AG09309 (cell line): ENCODE data around the gene APOBEC3F.
"Not testable (repeated sequence)": the region's sequence is repeated elsewhere in the genome, so short reads cannot be mapped to it uniquely, and the experiment has no call there.

ENCODE experiments used
- DNase-seq: peaks from one replicate; pipeline ENCODE4 v3.0.0-alpha.2; 2010; ENCODE audit warnings: low read depth
- H3K4me3 ChIP-seq: 2 replicates; pipeline ENCODE4 v1.5.1; 2011; ENCODE audit warnings: mild to moderate bottlenecking, low read depth, low read length, moderate library complexity; ENCODE audit not compliant: control insufficient read depth
- TF ChIP-seq, protein P1 (sequence below): IDR thresholded peaks from 2 replicates; pipeline ENCODE4 v1.5.1; 2011; ENCODE audit warnings: mild to moderate bottlenecking, low read depth, low read length, inconsistent platforms; ENCODE audit not compliant: insufficient read depth, control insufficient read depth; ENCODE audit errors: missing control alignments

Gene APOBEC3F

DNA sequence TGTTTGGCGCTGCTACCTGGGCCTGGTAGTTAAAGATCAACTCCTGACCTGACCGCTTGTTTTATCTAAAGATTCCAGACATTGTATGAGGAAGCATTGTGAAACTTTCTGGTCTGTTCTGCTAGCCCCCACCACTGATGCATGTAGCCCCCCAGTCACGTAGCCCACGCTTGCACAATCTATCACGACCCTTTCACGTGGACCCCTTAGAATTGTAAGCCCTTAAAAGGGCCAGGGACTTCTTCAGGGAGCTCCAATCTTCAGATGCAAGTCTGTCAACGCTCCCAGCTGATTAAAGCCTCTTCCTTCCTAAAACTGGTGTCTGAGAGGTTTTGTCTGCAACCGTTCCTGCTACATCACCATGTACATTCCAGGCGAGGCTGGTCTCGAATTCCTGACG lies 15.0 kb downstream of the APOBEC3F start:
- no peak overlapping the region for H3K4me3 ChIP-seq
- TF ChIP-seq, protein P1, sequence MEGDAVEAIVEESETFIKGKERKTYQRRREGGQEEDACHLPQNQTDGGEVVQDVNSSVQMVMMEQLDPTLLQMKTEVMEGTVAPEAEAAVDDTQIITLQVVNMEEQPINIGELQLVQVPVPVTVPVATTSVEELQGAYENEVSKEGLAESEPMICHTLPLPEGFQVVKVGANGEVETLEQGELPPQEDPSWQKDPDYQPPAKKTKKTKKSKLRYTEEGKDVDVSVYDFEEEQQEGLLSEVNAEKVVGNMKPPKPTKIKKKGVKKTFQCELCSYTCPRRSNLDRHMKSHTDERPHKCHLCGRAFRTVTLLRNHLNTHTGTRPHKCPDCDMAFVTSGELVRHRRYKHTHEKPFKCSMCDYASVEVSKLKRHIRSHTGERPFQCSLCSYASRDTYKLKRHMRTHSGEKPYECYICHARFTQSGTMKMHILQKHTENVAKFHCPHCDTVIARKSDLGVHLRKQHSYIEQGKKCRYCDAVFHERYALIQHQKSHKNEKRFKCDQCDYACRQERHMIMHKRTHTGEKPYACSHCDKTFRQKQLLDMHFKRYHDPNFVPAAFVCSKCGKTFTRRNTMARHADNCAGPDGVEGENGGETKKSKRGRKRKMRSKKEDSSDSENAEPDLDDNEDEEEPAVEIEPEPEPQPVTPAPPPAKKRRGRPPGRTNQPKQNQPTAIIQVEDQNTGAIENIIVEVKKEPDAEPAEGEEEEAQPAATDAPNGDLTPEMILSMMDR: no peak
- no peak for DNase-seq

DNA sequence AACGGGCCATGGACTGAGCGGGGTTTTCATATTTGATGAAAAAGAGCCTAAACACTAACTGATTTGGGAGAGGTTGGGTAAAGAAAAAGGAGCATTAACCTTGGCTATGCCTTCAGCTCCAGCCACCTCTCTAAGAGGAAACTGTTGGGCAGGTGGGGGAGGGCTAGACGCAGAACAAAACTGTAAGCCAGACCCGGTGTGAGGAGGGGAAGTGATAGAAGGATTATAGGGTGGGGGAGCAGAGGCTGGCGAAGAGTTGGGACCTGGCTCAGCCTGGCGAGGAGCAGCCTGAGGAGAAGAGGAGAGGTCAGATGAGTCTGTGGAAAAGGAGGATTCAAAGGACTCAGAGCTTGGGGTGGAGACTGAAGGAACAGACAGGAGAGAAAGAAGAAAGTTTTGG lies 20.6 kb downstream of the APOBEC3F start:
- not testable (repeated sequence) for DNase-seq, H3K4me3 ChIP-seq

DNA sequence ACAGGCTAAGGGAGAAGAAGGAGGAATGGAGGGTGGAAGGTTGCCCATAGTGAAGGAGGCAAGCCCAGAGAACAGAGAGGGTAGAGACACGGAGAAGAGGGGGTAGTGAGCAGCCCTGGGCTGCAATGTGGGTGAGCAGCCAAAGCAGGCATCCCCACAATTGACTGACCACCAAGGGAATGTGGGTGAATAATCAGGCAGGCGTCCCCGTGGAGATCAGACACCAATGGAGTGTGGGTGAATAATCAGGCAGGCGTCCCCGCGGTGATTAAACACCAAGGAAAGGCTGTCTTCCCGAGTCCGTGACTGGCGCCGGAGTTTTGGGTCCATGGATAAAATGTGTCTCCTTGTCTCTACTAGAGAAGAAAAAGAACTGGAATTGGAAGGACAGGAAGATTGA lies 21.3 kb downstream of the APOBEC3F start:
- not testable (repeated sequence) for DNase-seq, H3K4me3 ChIP-seq

DNA sequence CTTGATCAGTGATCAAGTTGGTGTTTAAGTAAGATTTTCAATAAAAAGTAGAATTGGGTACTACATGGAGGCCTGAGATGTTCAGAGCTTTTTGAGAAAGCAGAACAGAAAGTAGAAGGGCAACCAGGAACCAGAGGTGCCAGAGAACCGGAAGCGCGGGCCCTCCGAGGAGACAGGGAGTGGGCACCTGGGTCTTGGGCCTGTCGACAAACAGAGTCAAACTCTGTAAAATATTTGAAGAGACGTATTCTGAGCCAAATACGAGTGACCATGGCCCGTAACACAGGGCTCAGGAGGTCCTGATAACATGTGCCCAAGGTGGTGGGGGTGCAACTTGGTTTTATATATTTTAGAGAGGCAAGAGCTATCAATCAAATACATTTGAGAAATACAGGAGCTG lies 23.2 kb downstream of the APOBEC3F start:
- not testable (repeated sequence) for DNase-seq, H3K4me3 ChIP-seq

DNA sequence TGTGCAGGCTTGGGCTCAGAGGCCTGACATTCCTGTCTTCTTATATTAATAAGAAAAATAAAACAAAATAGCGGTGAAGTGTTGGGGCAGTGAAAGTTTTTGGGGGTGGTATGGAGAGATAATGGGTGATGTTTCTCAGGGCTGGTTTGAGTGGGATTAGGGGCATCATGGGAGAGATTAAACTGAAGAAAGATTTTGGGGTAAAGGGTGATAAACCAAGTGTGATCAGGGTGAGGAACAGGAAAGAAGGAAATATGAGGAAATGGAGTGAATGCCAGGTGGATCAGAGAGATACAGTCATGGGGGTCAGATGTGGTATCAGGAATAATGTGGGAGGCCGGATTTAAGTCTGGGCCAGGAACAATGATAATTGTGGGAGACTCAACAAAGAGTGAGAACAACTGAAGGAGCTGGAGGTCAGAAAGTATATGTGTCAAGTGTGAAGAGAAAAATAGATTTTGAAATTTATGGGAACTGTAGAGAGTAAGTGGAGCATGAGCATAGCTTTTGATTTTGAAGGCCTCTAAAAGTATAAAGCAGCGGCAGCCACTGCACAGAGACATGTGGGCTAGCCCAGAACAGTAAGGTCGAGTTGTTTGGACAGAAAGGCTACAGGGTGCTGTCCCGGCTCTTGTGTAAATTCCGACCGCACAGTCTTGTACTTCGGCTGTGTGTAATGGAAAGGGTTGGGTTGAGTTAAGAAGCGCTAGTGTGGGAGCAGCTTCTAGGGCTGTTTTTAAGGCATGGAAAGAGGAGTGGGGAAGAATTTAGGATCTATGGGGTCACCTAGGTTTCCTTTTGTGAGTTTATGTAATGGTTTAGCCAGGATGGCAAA lies 26.0 kb downstream of the APOBEC3F start:
- not testable (repeated sequence) for H3K4me3 ChIP-seq, DNase-seq

DNA sequence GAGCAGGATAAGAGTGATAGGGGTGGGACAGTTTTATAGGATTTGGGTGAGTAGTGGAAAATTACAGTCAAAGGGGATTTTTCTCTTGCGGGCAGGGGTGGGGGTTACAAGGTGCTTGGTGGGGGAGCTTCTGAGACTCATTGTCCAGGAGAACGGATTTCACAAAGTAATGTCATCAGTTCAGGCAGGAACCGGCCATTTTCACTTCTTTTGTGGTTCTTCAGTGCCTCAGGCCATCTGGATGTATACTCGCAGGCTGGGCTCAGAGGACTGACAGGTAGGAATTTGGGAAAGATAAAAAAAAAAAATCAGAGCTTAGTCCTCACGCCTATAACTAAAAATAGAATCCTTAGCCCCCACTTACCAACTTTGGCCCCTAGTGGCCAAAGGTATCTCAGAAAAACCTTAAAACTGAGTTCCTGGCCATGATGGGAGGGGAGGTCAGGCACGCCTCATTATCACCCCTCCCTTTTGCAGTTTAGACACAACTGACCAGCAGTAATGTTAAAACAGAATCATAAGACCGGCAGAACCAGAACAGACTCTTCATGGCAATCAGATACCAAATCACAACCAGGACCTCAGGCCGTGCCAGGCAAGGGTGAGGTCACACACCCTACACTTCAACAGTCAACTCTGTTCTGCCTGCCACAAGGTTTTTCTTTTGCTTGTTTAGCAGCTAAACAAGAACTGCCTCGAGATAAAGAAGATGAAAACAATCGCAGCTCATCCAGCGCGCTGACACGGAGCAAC lies 27.5 kb downstream of the APOBEC3F start:
- DNase-seq: no peak
- TF ChIP-seq, protein P1: no peak
- no peak overlapping the region for H3K4me3 ChIP-seq

DNA sequence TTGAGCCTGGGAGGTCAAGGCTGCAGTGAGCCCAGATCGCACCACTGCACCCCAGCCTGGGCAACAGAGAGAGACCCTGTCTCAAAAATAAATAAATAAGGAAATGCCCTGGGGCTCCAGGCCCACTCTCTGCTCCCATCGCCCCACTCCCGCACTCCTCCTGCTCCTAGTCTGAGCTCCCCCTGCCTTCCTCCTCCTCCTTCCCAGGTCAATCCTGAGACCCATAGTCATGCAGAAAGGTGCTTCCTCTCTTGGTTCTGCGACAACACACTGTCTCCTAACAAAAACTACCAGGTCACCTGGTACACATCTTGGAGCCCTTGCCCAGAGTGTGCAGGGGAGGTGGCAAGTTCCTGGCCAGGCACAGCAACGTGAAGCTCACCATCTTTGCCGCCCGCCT lies 29.5 kb downstream of the APOBEC3F start:
- no peak for DNase-seq
- TF ChIP-seq, protein P1: no peak
- H3K4me3 ChIP-seq: no peak overlapping the region

DNA sequence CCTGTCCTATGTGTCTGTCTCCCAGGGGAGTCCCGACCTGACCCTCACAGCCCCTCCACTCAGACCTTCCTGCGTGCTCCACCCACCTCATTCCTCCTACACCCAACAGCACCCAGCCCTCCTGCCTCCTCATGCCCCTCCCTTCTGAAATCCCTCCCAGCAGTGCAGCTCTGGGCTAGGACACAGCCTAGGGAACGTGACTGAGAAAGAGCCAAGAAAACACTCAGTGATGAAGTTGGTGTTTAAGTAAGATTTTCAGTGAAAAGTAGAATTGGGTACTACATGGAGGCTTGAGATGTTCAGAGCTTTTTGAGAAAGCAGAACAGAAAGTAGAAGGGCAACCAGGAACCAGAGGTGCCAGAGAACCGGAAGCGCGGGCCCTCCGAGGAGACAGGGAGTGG lies 31.9 kb downstream of the APOBEC3F start:
- not testable (repeated sequence) for DNase-seq

DNA sequence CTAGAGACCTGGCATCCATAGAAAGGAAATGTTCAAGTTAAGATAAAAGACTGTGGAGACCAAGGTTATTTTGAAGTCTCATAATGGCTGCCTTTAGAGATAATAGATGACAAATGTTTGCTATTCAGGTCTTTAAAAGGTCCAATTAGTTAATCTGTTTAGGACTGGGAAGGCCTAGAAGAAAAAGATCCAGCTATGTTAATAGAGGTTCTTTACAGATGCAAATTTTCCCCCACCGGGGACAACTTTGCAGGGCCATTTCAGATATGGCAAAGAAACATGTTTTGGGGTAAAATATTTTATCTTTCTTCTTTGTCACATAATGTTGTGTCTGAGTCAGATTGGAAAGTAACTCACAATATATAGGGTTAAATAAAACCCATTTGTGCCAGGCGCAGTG lies 33.3 kb downstream of the APOBEC3F start:
- TF ChIP-seq, protein P1: no peak
- H3K4me3 ChIP-seq: no peak overlapping the region

More for the DNA sequence above, 31.9 kb downstream of the APOBEC3F start:
- not testable (repeated sequence) for H3K4me3 ChIP-seq

DNA sequence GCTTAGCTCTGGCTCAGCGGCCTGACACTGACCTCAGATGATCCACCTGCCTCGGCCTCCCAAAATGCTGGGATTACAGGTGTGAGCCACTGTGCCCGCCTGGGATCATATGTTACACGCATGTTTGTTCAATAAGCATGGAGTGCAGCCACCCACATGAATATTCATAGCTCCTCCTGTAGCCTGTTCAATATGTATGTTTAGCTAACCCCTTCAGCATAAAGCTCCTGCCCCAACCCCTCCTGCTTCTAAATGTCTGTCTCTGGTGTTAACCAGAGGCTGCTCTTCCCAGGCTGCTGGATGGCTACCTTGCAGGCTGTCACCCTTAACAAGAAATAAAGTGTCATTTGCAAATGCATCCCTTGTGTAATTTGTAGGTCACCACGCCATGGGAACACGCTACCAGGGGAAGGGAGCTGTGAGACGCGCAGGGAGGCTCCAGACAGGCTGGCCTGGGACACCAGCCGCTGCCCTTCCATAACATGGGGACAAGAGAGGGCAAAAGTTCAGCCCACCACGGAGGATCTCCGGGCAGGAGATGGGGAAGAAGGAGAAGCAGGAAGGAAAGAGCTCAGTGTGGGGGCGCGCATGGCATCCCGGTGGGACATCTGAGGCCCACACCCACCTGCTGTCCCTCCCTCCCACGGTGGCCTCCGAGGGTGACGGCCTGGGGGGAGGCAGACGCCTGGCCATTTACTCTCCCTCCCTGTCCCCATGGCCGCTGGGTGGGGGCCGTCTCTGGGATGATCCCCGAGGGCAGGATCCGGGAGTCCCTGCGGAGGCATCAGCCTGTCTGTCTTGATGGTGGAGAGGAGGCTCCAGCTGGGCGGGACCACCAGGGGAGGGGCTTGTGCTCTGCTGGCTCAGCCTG lies 35.7 kb downstream of the APOBEC3F start:
- DNase-seq, H3K4me3 ChIP-seq: not testable (repeated sequence)

More for the DNA sequence above, 33.3 kb downstream of the APOBEC3F start:
- DNase-seq: no peak

DNA sequence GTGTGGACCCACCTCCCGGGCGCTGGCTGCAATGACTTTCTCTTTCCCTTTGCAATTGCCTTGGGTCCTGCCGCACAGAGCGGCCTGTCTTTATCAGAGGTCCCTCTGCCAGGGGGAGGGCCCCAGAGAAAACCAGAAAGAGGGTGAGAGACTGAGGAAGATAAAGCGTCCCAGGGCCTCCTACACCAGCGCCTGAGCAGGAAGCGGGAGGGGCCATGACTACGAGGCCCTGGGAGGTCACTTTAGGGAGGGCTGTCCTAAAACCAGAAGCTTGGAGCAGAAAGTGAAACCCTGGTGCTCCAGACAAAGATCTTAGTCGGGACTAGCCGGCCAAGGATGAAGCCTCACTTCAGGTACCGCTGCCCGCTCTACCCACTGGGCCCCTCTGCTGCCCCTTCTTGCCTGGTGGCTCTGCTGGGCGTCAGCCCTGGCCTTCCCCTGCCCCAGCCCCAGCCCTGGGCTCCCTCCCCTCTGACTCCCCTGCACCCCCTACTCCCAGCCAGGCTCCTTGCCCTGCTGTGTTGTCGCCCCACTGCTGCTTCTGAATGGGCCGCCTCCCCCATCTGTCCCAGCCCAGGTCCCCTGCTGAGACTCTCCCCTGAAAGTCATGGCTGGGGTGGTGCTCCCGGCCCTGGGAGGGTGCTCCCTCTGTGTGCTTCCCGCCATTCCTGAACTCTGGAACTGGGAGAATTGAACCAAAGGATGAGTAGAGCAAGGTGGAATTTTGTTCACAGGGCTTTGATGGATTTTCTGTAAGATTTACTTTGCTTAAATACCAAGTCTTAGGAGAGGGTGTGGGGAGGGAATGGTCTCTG lies 36.6 kb downstream of the APOBEC3F start, which contains the start of gene APOBEC3G:
TSS of gene APOBEC3G (plus strand) at position 250 of the 815 bp plus-strand sequence. CDS start at position 337, 87 bp downstream.
- peak; percentile 5 for DNase-seq

DNA sequence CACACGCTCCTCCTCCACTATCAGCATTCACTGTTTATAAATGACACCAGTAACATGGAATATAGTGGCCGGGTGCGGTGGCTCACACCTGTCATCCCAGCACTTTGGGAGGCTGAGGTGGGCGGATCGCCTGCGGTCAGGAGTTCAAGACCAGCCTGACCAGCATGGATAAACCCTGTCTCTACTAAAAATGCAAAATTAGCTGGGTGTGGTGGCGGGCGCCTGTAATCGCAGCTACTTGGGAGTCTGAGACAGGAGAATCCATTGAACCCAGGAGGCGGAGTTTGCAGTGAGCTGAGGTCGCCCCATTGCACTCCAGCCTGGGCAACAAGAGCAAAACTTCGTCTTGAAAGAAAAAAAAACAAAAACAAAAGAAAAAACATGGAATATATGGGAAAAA lies 37.2 kb downstream of the APOBEC3F start:
- H3K4me3 ChIP-seq, DNase-seq: not testable (repeated sequence)

More for the DNA sequence above, 36.6 kb downstream of the APOBEC3F start, which contains the start of gene APOBEC3G:
- H3K4me3 ChIP-seq: peak within 1 kb of the TSS; percentile 45
